Immature natural killer cell (primary cell): ENCODE measurements around the gene SLC2A1. TPM values are rescaled to one million over a fixed set of nuclear protein-coding genes. Genes with fewer than 3 reads are reported as not detected.

Source experiments
- DNase-seq, 3 donors: peaks; one replicate each; pipeline ENCODE4 v3.0.0; 2022; ENCODE audit warnings: mixed read lengths in 1 of 3
- H3K27ac Mint-ChIP-seq, 6 donors: one replicate each; pipeline ENCODE4 v1.8.0; 2020; ENCODE audit warnings: mixed read lengths in 6 of 6, mild to moderate bottlenecking in 5 of 6, inconsistent platforms in 4 of 6, moderate library complexity in 3 of 6
- H3K27me3 Mint-ChIP-seq, 3 donors: one replicate each; pipeline ENCODE4 v1.8.0; 2020 to 2021; ENCODE audit warnings: low read depth in 3 of 3, mild to moderate bottlenecking in 3 of 3, mixed read lengths in 3 of 3, moderate library complexity in 3 of 3, inconsistent platforms in 1 of 3
- H3K36me3 Mint-ChIP-seq, 3 donors: one replicate each; pipeline ENCODE4 v1.8.0; 2020; ENCODE audit warnings: mixed read lengths in 3 of 3, inconsistent platforms in 2 of 3, mild to moderate bottlenecking in 2 of 3
- H3K4me1 Mint-ChIP-seq, 2 donors: one replicate each; pipeline ENCODE4 v1.8.0; 2020; ENCODE audit warnings: inconsistent platforms in 2 of 2, mild to moderate bottlenecking in 2 of 2, mixed read lengths in 2 of 2, moderate library complexity in 1 of 2
- H3K4me3 Mint-ChIP-seq, 5 donors: one replicate each; pipeline ENCODE4 v1.8.0; 2020; ENCODE audit warnings: mild to moderate bottlenecking in 5 of 5, mixed read lengths in 5 of 5, inconsistent platforms in 3 of 5, moderate library complexity in 3 of 5
- H3K9me3 Mint-ChIP-seq, 6 donors: one replicate each; pipeline ENCODE4 v1.8.0; 2020; ENCODE audit warnings: mild to moderate bottlenecking in 6 of 6, mixed read lengths in 6 of 6, inconsistent platforms in 4 of 6, moderate library complexity in 3 of 6
- polyA plus RNA-seq, 3 donors: library from polyadenylated mRNA; unstranded; fragments of 300-500 nt; fragmentation: Illumina TruSeq; gene quantifications; one replicate each; pipeline ENCODE4 v1.2.3, GENCODE V29; 2021

SLC2A1 gene
- polyA plus RNA-seq, result 10 to 100 TPM; 39.1 to 55.0 (median 42.4) TPM

GRCh38 chr1:42958488-42959319 lies at the start of gene SLC2A1:
Gene SLC2A1, minus strand, starts transcription at chr1:42958868. Its CDS starts 217 bp downstream, at chr1:42958651.
- Mint-ChIP-seq H3K27me3 (peaks cover 2 to 22% (median 18%) of the 10 kb centered on the region in 3 donors), H3K36me3 (peaks cover 3 to 9% (median 7%) of the 10 kb centered on the region in 3 donors), H3K4me3 (peak within 1 kb of the TSS; percentile 96 to 99 (median 98)), H3K4me1 (peaks cover 60 to 66% of the 10 kb centered on the region in 2 donors), H3K27ac (peak within 1 kb of the TSS; percentile 92 to 98 (median 98)), H3K9me3 (no peaks in the 10 kb centered on the region)
- peak; percentile 92 to 96 (median 94) for DNase-seq

GRCh38 chr1:43007377-43008114 lies 48.9 kb upstream of the SLC2A1 start:
- no peak overlapping the region for H3K27ac Mint-ChIP-seq

GRCh38 chr1:43005460-43006361 lies 47.0 kb upstream of the SLC2A1 start:
- no peaks in the 10 kb centered on the region for H3K4me1 Mint-ChIP-seq
- peaks cover 0 to 4% (median 0%) of the 10 kb centered on the region in 3 donors for H3K27me3 Mint-ChIP-seq
- H3K9me3 Mint-ChIP-seq, result no peaks in the 10 kb centered on the region
- H3K36me3 Mint-ChIP-seq, result no peaks in the 10 kb centered on the region
- no peak overlapping the region for H3K27ac Mint-ChIP-seq
- H3K4me3 Mint-ChIP-seq, result no peak overlapping the region
- DNase-seq, result no peak

More at GRCh38 chr1:43007377-43008114, 48.9 kb upstream of the SLC2A1 start:
- no peak for DNase-seq
- no peak overlapping the region for H3K4me3 Mint-ChIP-seq
- no peaks in the 10 kb centered on the region for H3K9me3 Mint-ChIP-seq
- H3K27me3 Mint-ChIP-seq, result peaks cover 0 to 6% (median 3%) of the 10 kb centered on the region in 3 donors
- no peaks in the 10 kb centered on the region for H3K36me3 Mint-ChIP-seq
- H3K4me1 Mint-ChIP-seq, result no peaks in the 10 kb centered on the region

- H3K36me3 Mint-ChIP-seq, result no peaks in the 10 kb centered on the region
- no peak overlapping the region for H3K4me3 Mint-ChIP-seq
- H3K4me1 Mint-ChIP-seq, result no peaks in the 10 kb centered on the region
- no peaks in the 10 kb centered on the region for H3K9me3 Mint-ChIP-seq
- H3K27ac Mint-ChIP-seq, result no peak overlapping the region
- DNase-seq, result no peak
- peaks cover 0 to 4% (median 0%) of the 10 kb centered on the region in 3 donors for H3K27me3 Mint-ChIP-seq
Observed at GRCh38 chr1:43004587-43005459, 46.2 kb upstream of the SLC2A1 start.

- no peak overlapping the region for H3K4me3 Mint-ChIP-seq
- H3K9me3 Mint-ChIP-seq, result no peaks in the 10 kb centered on the region
- H3K27ac Mint-ChIP-seq, result peak overlapping the region in 1 of 6 donors; percentile 38
- DNase-seq, result no peak
- H3K4me1 Mint-ChIP-seq, result no peaks in the 10 kb centered on the region
- no peaks in the 10 kb centered on the region for H3K36me3 Mint-ChIP-seq
- peaks cover 0 to 2% (median 2%) of the 10 kb centered on the region in 3 donors for H3K27me3 Mint-ChIP-seq
Observed at GRCh38 chr1:43002766-43003165, 44.1 kb upstream of the SLC2A1 start.

GRCh38 chr1:43002116-43002515 lies 43.4 kb upstream of the SLC2A1 start:
- H3K36me3 Mint-ChIP-seq, result no peaks in the 10 kb centered on the region
- H3K4me1 Mint-ChIP-seq, result no peaks in the 10 kb centered on the region
- no peak for DNase-seq
- H3K9me3 Mint-ChIP-seq, result no peaks in the 10 kb centered on the region
- H3K27ac Mint-ChIP-seq, result no peak overlapping the region
- no peak overlapping the region for H3K4me3 Mint-ChIP-seq
- H3K27me3 Mint-ChIP-seq, result peaks cover 0 to 2% (median 2%) of the 10 kb centered on the region in 3 donors

GRCh38 chr1:43001434-43001833 lies 42.8 kb upstream of the SLC2A1 start:
- H3K36me3 Mint-ChIP-seq, result no peaks in the 10 kb centered on the region
- H3K4me3 Mint-ChIP-seq, result no peak overlapping the region
- peaks cover 0 to 2% (median 2%) of the 10 kb centered on the region in 3 donors for H3K27me3 Mint-ChIP-seq
- H3K27ac Mint-ChIP-seq, result peak overlapping the region in 1 of 6 donors; percentile 1
- no peaks in the 10 kb centered on the region for H3K4me1 Mint-ChIP-seq
- no peaks in the 10 kb centered on the region for H3K9me3 Mint-ChIP-seq
- DNase-seq, result no peak

- H3K4me3 Mint-ChIP-seq, result no peak overlapping the region
- H3K36me3 Mint-ChIP-seq, result no peaks in the 10 kb centered on the region
- no peak for DNase-seq
- H3K9me3 Mint-ChIP-seq, result no peaks in the 10 kb centered on the region
- H3K4me1 Mint-ChIP-seq, result no peaks in the 10 kb centered on the region
- H3K27me3 Mint-ChIP-seq, result peaks cover 0 to 2% (median 2%) of the 10 kb centered on the region in 3 donors
- no peak overlapping the region for H3K27ac Mint-ChIP-seq
Observed at GRCh38 chr1:43000271-43000670, 41.6 kb upstream of the SLC2A1 start.

- no peak for DNase-seq
- H3K4me3 Mint-ChIP-seq, result no peak overlapping the region
- no peaks in the 10 kb centered on the region for H3K36me3 Mint-ChIP-seq
- no peak overlapping the region for H3K27ac Mint-ChIP-seq
- no peaks in the 10 kb centered on the region for H3K4me1 Mint-ChIP-seq
- H3K27me3 Mint-ChIP-seq, result peaks cover 0 to 2% (median 2%) of the 10 kb centered on the region in 3 donors
- H3K9me3 Mint-ChIP-seq, result no peaks in the 10 kb centered on the region
Observed at GRCh38 chr1:42999308-42999707, 40.6 kb upstream of the SLC2A1 start.

GRCh38 chr1:42998386-42998785 lies 39.7 kb upstream of the SLC2A1 start:
- H3K9me3 Mint-ChIP-seq, result no peaks in the 10 kb centered on the region
- H3K4me3 Mint-ChIP-seq, result no peak overlapping the region
- peaks cover 0 to 4% (median 4%) of the 10 kb centered on the region in 3 donors for H3K36me3 Mint-ChIP-seq
- no peaks in the 10 kb centered on the region for H3K4me1 Mint-ChIP-seq
- no peak overlapping the region for H3K27ac Mint-ChIP-seq
- DNase-seq, result no peak
- H3K27me3 Mint-ChIP-seq, result peaks cover 0 to 5% (median 2%) of the 10 kb centered on the region in 3 donors

- Mint-ChIP-seq H3K4me1 (no peaks in the 10 kb centered on the region), H3K9me3 (no peaks in the 10 kb centered on the region), H3K4me3 (no peak overlapping the region), H3K27ac (no peak overlapping the region), H3K36me3 (peaks cover 3 to 4% (median 4%) of the 10 kb centered on the region in 3 donors), H3K27me3 (peaks cover 2 to 5% (median 2%) of the 10 kb centered on the region in 3 donors)
- no peak for DNase-seq
Observed at GRCh38 chr1:42996384-42996970, 37.8 kb upstream of the SLC2A1 start.

- Mint-ChIP-seq H3K9me3 (peaks cover 0 to 9% (median 2%) of the 10 kb centered on the region in 6 donors), H3K27me3 (peaks cover 2 to 4% (median 3%) of the 10 kb centered on the region in 3 donors), H3K36me3 (peaks cover 7 to 10% (median 10%) of the 10 kb centered on the region in 3 donors), H3K4me1 (no peaks in the 10 kb centered on the region), H3K27ac (peak overlapping the region in 1 of 6 donors; percentile 21), H3K4me3 (no peak overlapping the region)
- no peak for DNase-seq
Observed at GRCh38 chr1:42993502-42994136, 35.0 kb upstream of the SLC2A1 start.
